B cell (primary cell): ENCODE data around the gene NSUN7. TPM values are rescaled to one million over a fixed set of nuclear protein-coding genes. Genes with fewer than 3 reads are reported as not detected.

Experiments used
- ATAC-seq: fragments of 200-7000 bp; cut with Tn5 transposase; one replicate; pipeline ENCODE4 v1.10.0; 2021; ENCODE audit warnings: low read depth, mild to moderate bottlenecking, moderate number of reproducible peaks, moderate library complexity
- CTCF ChIA-PET: fragments of 350-600 bp; sonication (Branson Sonifier 250); formaldehyde crosslinking; loops from one replicate; lab custom pipeline; 2021; ENCODE audit warnings: antibody characterized with exemption, inconsistent platforms; lab: Charles Lee
- POLR2A ChIA-PET: fragments of 350-600 bp; sonication (Branson Sonifier 250); formaldehyde crosslinking; loops from one replicate; lab custom pipeline; 2021; ENCODE audit warnings: antibody characterized with exemption; lab: Charles Lee
- DNase-seq: peaks from one replicate; pipeline ENCODE4 v3.0.0; 2013
- H2AFZ ChIP-seq: 2 replicates; pipeline ENCODE4 v1.6.1; 2012; ENCODE audit warnings: mild to moderate bottlenecking, low read depth, low read length; ENCODE audit not compliant: insufficient read depth, poor library complexity, severe bottlenecking
- H3K27ac ChIP-seq, 2 donors: 1 replicate in 1 of 2; 2 replicates in 1 of 2; pipeline ENCODE4 v1.5.1; 2012 to 2013; ENCODE audit warnings: low read length in 2 of 2, mild to moderate bottlenecking in 2 of 2, moderate library complexity in 1 of 2
- H3K27me3 ChIP-seq, 4 experiments: fragments of 200-600 bp in 1 of 4; sonication (generic) in 1 of 4; replicated peaks in 1 of 4; 1 replicate in 2 of 4; 2 replicates in 2 of 4; pipeline versions ENCODE4 v1.6.1 to v1.7.0; 2013 to 2016; ENCODE audit warnings: low read length in 3 of 4, mild to moderate bottlenecking in 2 of 4, mixed read lengths in 1 of 4, moderate library complexity in 1 of 4; ENCODE audit not compliant: insufficient read depth in 4 of 4, control insufficient read depth in 3 of 4; ENCODE audit errors: control extremely low read depth in 1 of 4
- H3K36me3 ChIP-seq, 2 experiments: replicated peaks in 1 of 2; 1 replicate in 1 of 2; 2 replicates in 1 of 2; pipeline versions ENCODE4 v1.6.1 to v1.7.1; 2013; ENCODE audit warnings: low read length in 1 of 2; ENCODE audit not compliant: insufficient read depth in 2 of 2, control insufficient read depth in 1 of 2; ENCODE audit errors: control extremely low read depth in 1 of 2, extremely low read depth in 1 of 2
- H3K4me1 ChIP-seq, 2 donors: fragments of 200-600 bp in 1 of 2; sonication (generic) in 1 of 2; 1 replicate in 1 of 2; 2 replicates in 1 of 2; pipeline versions ENCODE4 v1.5.1 to v1.6.1; 2013 to 2017; ENCODE audit warnings: low read length in 2 of 2; ENCODE audit not compliant: control insufficient read depth in 2 of 2, insufficient read depth in 2 of 2
- H3K4me2 ChIP-seq: replicated peaks from 2 replicates; pipeline ENCODE3; 2012; ENCODE audit warnings: mild to moderate bottlenecking, low read depth, low read length; ENCODE audit not compliant: poor library complexity, severe bottlenecking
- H3K4me3 ChIP-seq, 5 experiments: fragments of 200-600 bp in 1 of 5; sonication (generic) in 1 of 5; 1 replicate in 3 of 5; 2 replicates in 2 of 5; pipeline versions ENCODE4 v1.5.1 to v1.7.0; 2011 to 2016; ENCODE audit warnings: low read length in 4 of 5, mild to moderate bottlenecking in 4 of 5, low read depth in 2 of 5, control low read depth in 1 of 5, moderate library complexity in 1 of 5; ENCODE audit not compliant: insufficient read depth in 1 of 5; ENCODE audit errors: control extremely low read depth in 1 of 5, extremely low read depth in 1 of 5
- H3K79me2 ChIP-seq: fragments of 200-600 bp; sonication (generic); one replicate; pipeline ENCODE4 v1.6.0; 2016; ENCODE audit warnings: low read length; ENCODE audit not compliant: control insufficient read depth, insufficient read depth
- H3K9ac ChIP-seq: fragments of 200-600 bp; sonication (generic); 2 replicates; pipeline ENCODE4 v1.6.1; 2017; ENCODE audit warnings: mild to moderate bottlenecking, low read length, moderate library complexity
- H3K9me3 ChIP-seq, 3 donors: one replicate each; pipeline versions ENCODE4 v1.6.1 to v1.7.1; 2013; ENCODE audit warnings: low read length in 2 of 3; ENCODE audit not compliant: control insufficient read depth in 2 of 3, insufficient read depth in 1 of 3; ENCODE audit errors: control extremely low read depth in 1 of 3
- H4K20me1 ChIP-seq: 2 replicates; pipeline ENCODE4 v1.6.0; 2012; ENCODE audit warnings: mild to moderate bottlenecking, low read length; ENCODE audit not compliant: insufficient read depth, control insufficient read depth, poor library complexity, severe bottlenecking
- H3K27ac Mint-ChIP-seq: one replicate; pipeline ENCODE4 v1.8.0; 2021; ENCODE audit warnings: mixed read lengths
- H3K27me3 Mint-ChIP-seq: one replicate; pipeline ENCODE4 v1.8.0; 2021; ENCODE audit warnings: mixed read lengths
- H3K4me1 Mint-ChIP-seq: one replicate; pipeline ENCODE4 v1.8.0; 2021; ENCODE audit warnings: mixed read lengths
- H3K4me3 Mint-ChIP-seq: one replicate; pipeline ENCODE4 v1.8.0; 2021; ENCODE audit warnings: mixed read lengths
- H3K9me3 Mint-ChIP-seq: one replicate; pipeline ENCODE4 v1.8.0; 2022; ENCODE audit warnings: mixed read lengths; ENCODE audit not compliant: insufficient read depth
- CTCF ChIP-seq: fragments of 200-600 bp; IDR thresholded peaks from one replicate; pipeline ENCODE4 v1.8.0; 2022; ENCODE audit warnings: antibody characterized with exemption, mild to moderate bottlenecking
- EZH2 ChIP-seq: IDR thresholded peaks from 2 replicates; pipeline ENCODE4 v1.6.1; 2012; ENCODE audit warnings: borderline replicate concordance, low read depth, mild to moderate bottlenecking, moderate library complexity, low read length; ENCODE audit not compliant: insufficient read depth, poor library complexity, severe bottlenecking
- WGBS: methylation state at CpG from one replicate; pipeline ENCODE4 v1.1.5; 2013; ENCODE audit warnings: missing lambda C conversion rate; ENCODE audit not compliant: insufficient coverage; 5-methylcytosine and 5-hydroxymethylcytosine counted together
- intact Hi-C: fragments of 100-400 bp; cut with micrococcal nuclease; formaldehyde crosslinking; loops from one replicate; pipeline ENCODE4 v1.10.0; 2022
- polyA plus RNA-seq: library from polyadenylated mRNA; depleted of rRNA; stranded (reverse); fragments of >200 nt; gene quantifications from 2 replicates; pipeline ENCODE4 v1.2.3, GENCODE V29; 2012
- total RNA-seq, 2 donors: library from RNA; stranded (reverse); fragments of 120-200 nt in 1 of 2; gene quantifications; 1 replicate in 1 of 2; 2 replicates in 1 of 2; pipeline versions ENCODE4 v1.2.3 to v1.2.4, GENCODE V29; 2013 to 2022

The NSUN7 gene
- total and polyA plus RNA-seq, 2 donors (not counting 1 experiment from before 2014, with no cell fraction given) = 0.75 to 29.8 TPM

- Histone ChIP-seq H4K20me1 (no peaks in the 10 kb centered on the region), H3K9ac (no peak overlapping the region), H3K9me3 (peaks cover 0 to 5% (median 0%) of the 10 kb centered on the region in 3 donors), H3K4me3 (no peak overlapping the region), H3K79me2 (no peaks in the 10 kb centered on the region), H3K4me2 (no peak overlapping the region), H2AFZ (no peak overlapping the region), H3K36me3 (no peaks in the 10 kb centered on the region), H3K27ac (no peak overlapping the region), H3K4me1 (peaks cover 3 to 5% of the 10 kb centered on the region in 2 donors), H3K27me3 (no peaks in the 10 kb centered on the region)
- H3K27me3 Mint-ChIP-seq = no peaks in the 10 kb centered on the region
- ATAC-seq (no peak), DNase-seq (no peak)
- no peak overlapping the region for H3K4me3 Mint-ChIP-seq
- no CpG with 5 or more reads among the region's 1 CpG for WGBS
- no peaks in the 10 kb centered on the region for H3K9me3 Mint-ChIP-seq
- H3K27ac Mint-ChIP-seq = no peak overlapping the region
- POLR2A ChIA-PET = no interaction called here
- intact Hi-C loops = no loop called here
- peaks cover 5% of the 10 kb centered on the region for H3K4me1 Mint-ChIP-seq
- TF ChIP-seq EZH2 (no peak), CTCF (no peak)
- CTCF ChIA-PET = no interaction called here
Observed at GRCh38 chr4:40778090-40778489, 28.3 kb downstream of the NSUN7 start.

GRCh38 chr4:40782876-40783275 is 33.1 kb downstream of the NSUN7 start:
- Histone ChIP-seq H3K4me3 (no peak overlapping the region), H3K4me2 (no peak overlapping the region), H2AFZ (no peak overlapping the region), H3K27me3 (no peaks in the 10 kb centered on the region), H3K79me2 (no peaks in the 10 kb centered on the region), H4K20me1 (no peaks in the 10 kb centered on the region), H3K9ac (no peak overlapping the region), H3K4me1 (no peaks in the 10 kb centered on the region), H3K36me3 (no peaks in the 10 kb centered on the region), H3K27ac (no peak overlapping the region), H3K9me3 (no peaks in the 10 kb centered on the region)
- TF ChIP-seq CTCF (no peak), EZH2 (no peak)
- DNase-seq (no peak), ATAC-seq (no peak)
- WGBS = 80% methylated on average over 1 of the region's 2 CpGs
- intact Hi-C loops = no loop called here
- Mint-ChIP-seq H3K27ac (no peak overlapping the region), H3K4me3 (no peak overlapping the region), H3K4me1 (no peaks in the 10 kb centered on the region), H3K9me3 (no peaks in the 10 kb centered on the region), H3K27me3 (no peaks in the 10 kb centered on the region)
- ChIA-PET CTCF (interaction anchor here (0.8 to 1.4 kb wide), 2 partner anchors 59 to 150 kb away, joined by 4 read pairs; no protein-coding TSS in a partner anchor), POLR2A (no interaction called here)
